ENCODE results near the gene BNC2.

DNA sequence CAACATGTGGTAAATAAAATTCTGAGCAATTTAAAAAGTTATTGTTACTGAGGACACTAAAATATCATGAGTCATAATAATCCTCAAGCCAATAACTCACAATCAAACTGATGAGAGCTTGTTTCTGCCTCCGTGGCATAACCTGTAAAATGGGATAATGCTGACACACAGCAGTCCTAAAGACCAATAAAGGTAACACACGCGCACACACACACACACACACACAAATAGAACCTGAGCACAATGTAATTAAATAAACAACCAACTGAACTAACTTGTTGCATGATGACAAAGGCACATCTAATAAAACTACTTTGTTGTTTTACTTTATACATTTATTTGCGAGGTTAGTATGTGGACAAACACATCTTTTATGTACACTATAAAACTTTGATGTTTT lies 358.2 kb downstream of the BNC2 start:
- no peak for TF ChIP-seq EZH2 (IDR thresholded peaks at IDR 0.05; ENCODE audit: borderline replicate concordance, low read length)
- TF ChIP-seq, protein P1, sequence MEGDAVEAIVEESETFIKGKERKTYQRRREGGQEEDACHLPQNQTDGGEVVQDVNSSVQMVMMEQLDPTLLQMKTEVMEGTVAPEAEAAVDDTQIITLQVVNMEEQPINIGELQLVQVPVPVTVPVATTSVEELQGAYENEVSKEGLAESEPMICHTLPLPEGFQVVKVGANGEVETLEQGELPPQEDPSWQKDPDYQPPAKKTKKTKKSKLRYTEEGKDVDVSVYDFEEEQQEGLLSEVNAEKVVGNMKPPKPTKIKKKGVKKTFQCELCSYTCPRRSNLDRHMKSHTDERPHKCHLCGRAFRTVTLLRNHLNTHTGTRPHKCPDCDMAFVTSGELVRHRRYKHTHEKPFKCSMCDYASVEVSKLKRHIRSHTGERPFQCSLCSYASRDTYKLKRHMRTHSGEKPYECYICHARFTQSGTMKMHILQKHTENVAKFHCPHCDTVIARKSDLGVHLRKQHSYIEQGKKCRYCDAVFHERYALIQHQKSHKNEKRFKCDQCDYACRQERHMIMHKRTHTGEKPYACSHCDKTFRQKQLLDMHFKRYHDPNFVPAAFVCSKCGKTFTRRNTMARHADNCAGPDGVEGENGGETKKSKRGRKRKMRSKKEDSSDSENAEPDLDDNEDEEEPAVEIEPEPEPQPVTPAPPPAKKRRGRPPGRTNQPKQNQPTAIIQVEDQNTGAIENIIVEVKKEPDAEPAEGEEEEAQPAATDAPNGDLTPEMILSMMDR (IDR thresholded peaks at IDR 0.05; ENCODE audit: low read length), result no peak
